ENCODE results near the gene HAGHL.

DNA sequence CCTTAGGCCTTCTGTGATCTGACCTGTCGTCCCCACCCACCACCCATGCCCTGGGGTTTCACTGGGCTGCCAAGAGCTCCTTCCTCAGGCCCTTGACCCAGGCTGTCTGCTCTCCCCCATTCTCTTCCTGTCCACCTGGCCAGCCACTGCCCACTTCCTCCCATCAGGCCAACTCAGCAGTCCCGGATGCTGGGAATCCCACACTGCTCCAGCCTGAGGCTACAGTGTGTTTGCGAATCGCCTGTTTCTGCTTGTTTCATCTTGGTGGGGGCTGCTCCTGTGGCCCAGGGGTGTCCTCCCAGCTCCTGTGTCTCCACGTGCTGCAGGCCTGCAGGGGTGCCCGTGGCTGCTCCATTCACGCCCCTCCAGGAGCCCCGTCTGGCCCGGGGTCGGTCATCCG lies 12.8 kb upstream of the HAGHL start:
- TF ChIP-seq GATA2 (IDR thresholded peaks at IDR 0.05; ENCODE audit: low read depth, low read length) (no peak), GATA3 (IDR thresholded peaks at IDR 0.05; ENCODE audit: low read depth, low read length) (no peak)
